NCI-H187 (cell line): ENCODE data around the gene ENO3.

ENCODE experiments used
- DNase-seq, 2 experiments: peaks; one replicate each; lab custom pipeline; 2025; lab: John Stamatoyannopoulos, UW

ENO3 gene

DNA sequence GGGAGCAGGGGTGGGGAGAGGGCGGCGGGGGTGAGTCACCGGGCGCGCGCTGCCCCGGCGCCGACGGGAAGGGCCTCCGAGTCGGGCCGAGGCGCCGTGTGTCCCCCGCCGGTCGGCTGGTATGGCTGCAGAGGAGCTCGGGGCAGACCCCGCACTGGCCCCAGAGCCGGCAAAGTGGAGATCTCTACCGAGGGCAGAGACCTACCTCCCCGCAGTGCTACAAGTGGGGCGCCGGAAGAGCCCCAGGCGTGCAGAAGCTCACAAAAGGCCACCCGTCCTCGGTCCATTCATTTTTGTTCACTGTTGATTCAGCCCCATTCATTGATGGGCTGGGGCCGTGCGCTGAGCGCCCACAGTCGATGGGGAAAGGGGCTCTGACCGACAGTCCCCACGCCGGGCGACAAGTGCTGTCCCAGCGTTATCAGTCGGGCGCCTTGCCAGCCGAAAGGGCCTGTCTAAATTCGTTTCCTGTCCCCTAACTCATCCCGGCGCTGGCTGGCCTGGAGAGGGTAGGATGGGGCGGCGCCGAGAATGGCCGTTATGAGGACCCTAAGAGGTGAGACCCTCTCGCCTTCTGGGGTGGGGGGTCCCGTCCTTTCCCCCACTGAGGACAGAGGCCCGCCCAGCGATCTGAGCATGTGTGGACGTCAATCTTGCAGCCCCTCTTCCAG is 709 bp upstream of the ENO3 start:
- no peak for DNase-seq

DNA sequence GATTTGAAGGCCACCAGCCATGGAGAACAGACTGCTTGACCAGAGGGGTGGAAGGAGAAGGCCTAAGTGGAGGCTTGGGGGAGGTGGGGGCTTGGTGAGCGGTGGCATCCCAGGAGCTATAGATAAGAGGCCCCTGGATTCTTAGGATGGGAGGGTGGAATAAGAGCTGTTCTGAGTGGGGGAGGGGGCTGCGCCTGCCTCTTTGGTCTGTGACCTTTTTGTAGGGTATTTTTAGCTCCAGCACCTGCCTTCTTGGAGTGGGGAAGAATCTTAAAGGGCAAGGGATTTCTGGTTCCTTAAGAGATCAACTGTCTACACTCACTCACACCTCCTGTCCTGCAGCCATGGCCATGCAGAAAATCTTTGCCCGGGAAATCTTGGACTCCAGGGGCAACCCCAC is 567 bp downstream of the ENO3 start:
- no peak for DNase-seq

DNA sequence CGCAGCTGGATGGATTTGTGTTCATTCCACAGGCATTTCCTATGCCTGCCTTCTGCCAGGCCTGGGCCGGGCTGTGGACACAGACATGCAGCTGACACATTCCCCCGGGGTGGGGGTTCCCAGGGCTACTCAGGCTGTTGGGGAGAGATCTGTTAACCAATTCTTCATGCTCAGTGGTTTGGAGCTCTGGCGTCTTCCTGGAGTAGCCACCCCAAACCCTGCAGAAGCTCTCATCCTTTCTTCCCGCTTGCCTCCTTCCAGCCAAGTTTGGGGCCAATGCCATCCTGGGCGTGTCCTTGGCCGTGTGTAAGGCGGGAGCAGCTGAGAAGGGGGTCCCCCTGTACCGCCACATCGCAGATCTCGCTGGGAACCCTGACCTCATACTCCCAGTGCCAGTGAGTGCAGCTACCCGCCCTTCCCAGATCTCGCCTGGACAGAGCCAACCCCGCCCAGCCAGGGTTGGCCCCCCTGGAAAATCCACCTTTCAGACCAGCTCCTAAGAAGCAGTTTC is 2.6 kb downstream of the ENO3 start:
- DNase-seq, result no peak

DNA sequence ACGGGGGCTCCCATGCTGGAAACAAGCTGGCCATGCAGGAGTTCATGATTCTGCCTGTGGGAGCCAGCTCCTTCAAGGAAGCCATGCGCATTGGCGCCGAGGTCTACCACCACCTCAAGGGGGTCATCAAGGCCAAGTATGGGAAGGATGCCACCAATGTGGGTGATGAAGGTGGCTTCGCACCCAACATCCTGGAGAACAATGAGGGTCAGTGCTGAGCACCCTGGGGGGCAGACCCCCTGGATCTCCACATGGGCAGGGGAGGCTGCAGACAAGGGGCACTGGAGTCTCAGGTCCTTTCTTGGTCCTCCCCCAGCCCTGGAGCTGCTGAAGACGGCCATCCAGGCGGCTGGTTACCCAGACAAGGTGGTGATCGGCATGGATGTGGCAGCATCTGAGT is 4.2 kb downstream of the ENO3 start:
- no peak for DNase-seq

DNA sequence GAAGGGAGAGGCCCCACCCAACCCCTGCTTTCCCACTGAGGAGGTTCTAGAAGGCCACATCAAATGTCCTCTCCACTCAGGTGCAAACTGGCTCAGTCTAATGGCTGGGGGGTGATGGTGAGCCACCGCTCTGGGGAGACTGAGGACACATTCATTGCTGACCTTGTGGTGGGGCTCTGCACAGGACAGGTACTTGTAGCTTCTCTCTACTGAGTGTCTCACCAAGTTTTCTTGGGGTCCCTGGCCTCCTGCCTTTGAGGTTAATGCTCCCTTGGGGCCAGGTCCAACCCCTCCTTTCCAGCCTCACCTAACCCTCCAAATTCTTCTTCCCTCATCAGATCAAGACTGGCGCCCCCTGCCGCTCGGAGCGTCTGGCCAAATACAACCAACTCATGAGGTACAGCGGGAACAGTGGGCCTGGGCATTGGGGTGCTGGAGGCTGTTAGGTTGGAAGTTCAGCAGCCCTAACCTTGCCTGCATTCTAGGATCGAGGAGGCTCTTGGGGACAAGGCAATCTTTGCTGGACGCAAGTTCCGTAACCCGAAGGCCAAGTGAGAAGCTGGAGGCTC is 5.7 kb downstream of the ENO3 start:
- no peak for DNase-seq

DNA sequence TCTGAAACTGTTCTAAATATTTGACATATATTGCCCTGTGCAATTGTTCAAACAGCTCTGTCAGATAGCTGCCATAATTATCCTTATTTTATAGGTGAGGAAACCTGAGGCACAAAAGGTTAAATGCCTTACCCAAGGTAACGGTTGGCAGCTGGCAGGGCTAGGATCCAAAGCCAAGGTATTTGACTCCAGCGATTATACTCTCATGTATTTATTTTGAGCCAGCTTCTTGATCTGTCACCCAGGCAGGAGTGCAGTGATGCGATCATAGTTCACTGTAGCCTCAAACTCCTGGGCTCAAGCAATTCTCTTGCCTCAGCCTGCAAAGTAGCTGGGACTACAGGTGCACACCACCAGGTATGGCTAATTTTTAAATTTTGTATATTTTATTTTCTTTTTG is 7.2 kb downstream of the ENO3 start:
- no peak for DNase-seq

DNA sequence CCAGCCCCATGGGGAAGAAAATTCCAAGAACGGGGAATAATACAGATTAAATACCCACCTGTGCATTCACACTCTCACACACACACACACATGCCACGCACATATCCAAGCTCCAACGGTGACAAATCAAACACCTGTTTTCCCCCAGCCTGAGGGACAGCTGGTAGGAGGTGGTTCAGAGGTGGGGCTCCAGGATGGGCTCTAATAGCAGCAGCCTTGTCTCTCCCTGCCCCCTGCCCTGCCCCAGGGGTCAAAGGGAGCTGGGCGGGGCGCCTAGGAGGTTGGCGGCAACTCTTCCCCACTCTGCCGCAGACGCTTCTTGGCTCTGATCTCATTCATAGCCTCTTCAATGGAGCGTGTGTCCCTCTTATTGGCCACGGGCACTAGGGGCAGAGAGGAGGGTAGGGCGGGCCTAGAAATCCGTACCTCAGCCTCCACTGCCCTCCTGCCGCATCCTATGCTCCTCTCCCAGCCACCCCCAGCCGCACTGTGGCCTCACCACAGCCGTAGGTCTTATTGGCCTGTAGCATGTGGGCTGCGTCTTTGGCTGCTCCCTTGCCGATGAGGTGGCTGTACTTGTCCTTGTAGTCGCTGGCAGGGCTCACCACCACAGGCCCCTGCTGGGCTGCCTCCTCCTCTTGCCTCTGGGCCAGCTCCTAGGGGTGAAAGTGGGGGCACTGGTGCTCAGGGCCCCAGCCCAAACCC is 8.5 kb downstream of the ENO3 start:
- no peak for DNase-seq

DNA sequence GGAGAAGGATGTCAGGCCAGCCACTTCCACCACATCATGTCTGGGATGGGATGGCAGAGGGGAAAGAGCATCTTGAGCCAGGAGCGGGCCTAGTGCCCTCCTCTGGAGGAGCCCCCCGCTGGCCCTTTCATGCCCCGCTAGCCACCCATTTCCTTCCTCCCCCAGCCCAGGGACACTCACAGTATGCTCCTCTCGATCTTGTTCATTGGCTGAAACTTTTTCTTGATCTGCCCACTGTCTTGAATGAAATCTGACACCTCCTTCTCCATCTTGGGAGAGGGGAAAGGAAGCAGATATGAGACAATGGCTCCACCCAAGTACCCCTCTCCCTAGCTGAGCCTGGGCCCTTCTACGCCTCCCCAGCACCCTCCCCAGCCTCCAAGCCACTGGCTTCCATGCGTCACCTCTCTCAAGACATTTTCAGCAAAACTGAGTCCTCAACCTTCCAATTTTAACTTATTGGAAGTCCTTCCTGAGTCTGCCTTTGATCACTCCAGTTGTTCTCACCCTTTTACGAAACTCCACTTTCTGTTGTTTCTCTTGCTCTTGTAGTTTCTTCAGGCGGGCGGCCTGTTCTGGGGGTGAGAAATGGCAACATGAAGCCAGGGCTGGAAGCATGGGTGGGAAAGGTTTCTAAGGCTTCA is 9.5 kb downstream of the ENO3 start:
- no peak for DNase-seq

DNA sequence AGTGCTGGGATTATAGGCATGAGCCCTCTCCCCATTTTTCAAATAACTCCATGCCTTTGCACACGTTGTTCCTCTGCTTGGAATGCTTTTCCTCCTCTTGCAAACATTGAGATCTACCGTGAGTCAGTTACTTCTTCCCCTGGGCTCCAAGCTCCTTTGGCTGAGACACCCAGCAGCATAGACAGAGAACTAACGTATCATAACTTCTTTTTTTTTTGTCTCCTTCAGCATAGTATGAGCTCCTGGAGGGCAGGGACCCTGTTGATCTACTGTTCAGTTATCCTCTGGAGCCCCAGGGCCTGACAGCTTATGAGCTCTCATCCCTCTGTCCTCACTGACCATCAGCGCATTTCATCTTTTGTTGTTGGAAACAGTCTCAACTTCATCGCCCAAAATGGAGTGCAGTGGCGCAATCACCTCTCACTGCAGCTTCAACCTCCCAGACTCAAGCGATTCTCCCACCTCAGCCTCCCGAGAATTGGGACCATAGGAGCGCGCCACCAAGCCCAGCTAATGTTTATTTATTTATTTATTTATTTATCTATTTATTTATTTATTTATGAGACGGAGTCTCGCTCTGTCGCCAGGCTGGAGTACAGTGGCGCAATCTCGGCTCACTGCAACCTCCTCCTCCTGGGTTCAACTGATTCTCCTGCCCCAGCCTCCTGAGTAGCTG is 14.5 kb downstream of the ENO3 start:
- DNase-seq, result no peak

DNA sequence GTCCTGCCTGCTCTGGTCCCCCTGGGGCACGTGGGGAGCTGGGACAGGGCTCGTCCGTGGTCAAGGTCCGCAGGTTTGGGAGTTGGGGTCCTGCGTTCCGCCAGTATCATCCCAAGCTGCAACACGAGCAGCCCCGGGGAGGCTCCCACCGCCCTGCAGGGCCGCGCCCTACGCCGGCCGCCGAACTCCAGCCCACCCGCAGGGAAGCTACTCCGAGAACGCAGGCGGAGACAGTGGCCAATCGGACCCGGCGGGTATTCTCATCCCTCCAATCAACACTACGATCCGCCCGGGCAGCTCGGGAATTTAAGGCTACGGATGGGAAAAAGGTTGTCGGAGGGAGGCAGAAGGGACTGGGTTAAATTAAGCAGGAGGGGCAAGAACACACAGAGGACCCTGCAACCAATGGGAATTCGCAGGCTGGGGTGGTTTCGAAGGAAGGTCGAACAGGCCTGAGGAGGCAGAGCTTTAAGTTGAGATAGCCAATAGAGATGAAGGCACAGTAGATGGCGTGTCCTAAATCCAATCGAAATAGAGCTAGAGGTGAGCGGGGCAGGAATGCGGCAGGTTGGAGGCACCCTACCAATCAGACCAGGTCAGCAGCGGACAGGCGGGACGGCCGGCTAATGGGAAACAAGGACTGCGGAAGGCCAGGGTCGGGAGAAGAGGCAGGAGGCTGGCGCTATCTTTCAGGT is 16.1 kb downstream of the ENO3 start:
- peak; percentile 88 to 89 for DNase-seq

DNA sequence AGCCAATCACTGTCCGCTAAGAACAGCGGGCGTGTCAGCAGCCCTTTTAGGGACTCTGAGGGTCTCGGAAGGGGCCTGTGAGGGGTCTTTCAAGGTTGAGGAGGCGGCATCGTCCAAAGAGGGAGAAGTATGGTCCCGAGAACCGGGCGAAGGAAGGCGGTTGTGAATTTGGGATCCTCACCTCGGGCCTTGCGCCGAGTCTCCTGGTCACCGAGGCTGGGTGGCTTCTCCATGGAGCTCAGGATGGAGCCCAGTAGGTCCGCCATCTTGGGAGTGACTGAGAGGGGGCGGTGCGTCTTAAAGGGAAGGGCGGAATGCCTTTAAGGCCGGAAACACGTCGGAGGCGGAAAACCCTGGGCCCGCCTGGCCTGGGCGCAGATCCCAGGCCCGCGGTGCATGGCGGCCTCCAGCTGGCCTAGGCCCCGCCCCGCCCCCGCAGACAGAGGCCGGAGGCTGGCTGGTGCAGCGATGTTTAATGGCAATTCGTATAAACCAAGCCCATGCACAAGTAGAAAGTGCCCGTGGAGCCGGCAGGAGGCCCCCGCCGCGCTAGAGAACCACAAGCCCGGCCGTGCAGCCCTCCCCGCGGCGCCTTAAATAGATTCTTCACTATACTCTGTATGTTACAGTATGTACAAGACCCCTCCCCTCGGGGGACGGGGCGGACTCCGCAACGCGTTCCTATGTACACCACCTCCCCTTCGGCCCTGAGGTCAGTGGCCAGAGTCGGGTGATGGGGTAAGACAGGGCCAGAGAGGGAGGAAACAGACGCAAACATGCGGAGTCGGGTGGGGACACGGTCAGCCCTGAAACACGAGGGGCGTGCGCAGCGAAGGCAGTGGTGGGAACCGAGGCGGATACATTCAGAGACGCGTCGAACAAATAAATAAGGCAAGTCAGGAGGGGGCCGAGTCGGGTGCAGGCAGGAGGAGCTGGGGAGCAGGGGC is 16.9 kb downstream of the ENO3 start, which contains the start of gene SPAG7:
TSS of gene SPAG7 (minus strand) at position 279 of the 947 bp plus-strand sequence. CDS start at position 266, 13 bp downstream.
- DNase-seq, result peak; percentile 76 to 88

DNA sequence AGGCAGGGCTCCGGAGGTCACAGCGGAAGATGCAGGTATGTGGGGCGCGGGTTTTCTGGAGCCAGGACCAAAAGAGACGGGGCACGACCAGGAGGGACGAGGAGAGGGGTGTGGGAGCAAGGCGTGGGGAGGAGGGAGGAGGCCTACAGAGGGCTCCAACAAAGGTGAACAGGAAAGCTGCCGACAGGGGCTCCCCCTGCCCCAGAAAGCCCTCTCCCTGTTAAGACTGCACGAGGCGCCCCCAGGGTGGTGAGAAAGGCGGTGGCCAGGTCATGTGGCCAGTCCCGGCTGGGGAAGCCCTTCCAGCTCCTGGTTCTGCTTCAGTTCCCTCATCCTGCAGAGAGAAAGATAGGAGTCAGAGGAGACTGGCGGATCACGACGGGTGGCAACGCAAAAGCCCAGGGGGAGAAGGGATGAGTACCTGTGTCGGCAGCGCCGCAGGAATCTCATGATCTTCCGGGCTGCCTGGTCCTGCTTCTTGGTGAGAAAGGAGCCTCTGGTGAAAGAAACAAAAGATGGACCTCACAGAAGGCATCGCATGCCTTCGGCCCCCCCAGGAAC is 17.6 kb downstream of the ENO3 start:
- no peak for DNase-seq

DNA sequence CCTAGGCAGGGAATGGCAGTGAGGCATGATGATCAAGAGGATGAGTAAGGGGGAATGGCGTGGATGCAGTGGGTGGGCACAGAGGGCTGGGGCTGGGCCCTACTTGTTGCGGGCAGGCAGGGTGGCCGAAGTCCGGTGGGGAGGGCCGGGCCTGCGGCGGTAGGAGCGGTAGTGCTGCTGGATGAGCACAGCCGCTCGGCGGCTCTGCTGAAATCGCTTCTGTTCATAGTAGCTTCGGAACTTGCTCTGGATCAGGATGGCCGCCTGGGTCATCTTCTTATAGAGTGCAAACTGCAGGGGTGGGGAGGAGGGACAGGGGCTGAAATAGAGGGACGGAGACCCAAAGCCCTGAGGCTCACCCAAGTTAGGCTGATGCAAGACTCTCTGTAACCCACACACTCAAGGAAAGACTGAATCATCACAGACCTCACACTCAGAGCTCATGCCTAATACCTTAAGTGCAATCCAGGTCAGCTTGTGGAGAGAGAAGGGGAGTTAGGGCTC is 18.2 kb downstream of the ENO3 start:
- no peak for DNase-seq

DNA sequence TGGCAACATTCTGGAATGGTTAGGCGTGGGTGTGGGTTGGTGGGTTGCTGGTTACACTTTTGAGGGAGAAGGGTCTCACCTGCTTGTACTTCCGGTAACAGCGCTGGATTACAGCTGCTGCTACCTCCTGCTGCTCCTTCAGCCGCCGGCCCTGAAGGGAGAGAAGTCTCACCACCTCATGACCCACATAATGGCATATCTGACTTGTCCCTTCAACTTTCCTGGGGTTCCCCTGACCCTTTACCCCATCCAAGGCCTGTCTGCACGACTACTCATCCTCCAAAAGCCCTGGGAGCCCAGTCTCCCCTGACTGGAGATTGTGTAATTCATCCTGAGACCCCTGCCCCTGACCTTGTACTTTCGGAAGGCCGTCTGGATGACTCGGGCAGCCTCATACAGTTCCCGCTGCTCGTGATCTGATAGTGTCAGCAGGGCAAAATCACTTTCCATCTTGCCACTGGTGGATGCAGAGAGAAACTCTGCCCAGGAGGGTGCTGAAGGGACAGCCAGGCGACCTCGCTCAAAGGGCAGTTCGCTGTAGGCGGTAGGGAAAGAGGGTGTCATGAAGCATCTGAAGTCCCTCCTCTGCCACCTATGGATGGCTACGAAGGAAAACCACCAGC is 18.7 kb downstream of the ENO3 start:
- DNase-seq, result no peak

DNA sequence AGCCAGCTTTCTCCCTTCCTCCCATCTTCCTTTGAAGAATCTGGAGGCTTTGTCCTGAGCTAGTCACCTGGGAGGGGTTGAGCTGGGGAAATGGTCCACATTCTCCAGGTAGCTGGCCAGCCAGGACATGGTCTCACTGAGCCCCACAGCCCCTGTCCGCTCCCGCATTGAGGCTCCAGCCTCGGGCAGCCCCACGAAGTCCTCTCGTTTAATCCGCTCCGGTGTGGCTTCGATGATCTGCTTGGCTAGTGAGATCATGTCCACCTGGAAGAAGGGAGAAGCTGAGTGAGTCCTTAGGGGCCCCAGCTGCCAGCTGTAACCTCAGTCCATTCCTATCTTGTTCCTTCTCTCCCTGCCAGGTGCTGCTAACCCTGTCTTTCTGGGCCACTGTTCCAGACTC is 19.4 kb downstream of the ENO3 start:
- DNase-seq, result no peak

DNA sequence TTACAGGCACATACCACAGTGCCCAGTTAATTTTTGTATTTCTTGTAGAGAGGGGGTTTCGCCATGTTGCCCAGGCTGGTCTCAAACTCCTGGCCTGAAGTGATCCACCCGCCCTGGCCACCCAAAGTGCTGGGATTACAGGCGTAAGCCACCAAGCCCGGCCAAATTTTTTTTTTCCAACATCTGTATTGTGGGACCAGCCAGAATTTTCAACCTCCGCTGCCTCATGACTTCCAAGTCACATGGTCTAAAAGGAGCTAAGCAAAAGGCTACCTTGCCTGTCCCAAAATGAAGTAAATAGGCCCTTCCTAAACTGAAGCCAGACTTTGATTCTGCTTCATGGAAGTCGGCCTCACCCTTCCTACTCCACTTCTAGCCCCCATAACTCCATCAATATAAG is 20.9 kb downstream of the ENO3 start:
- DNase-seq, result no peak

DNA sequence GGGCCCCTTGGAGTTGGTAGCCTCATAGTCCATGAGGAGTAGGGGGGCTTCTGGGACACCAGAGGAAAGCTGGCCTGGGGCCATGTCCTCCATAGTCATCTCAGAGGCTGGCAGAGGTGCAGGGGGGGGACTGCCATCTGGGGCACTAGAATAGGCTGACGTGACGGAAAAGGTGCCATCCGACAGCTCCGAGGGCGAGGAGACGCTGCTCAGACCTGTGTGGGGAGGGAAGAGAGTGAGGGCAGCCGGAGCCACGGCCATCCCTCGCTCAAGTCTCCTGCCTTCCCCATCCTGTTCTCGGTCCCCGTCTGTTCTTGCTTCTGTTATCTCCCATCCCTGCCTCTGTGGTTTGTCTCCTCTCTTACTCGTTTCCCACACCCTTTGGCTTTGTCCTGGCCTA is 21.4 kb downstream of the ENO3 start:
- no peak for DNase-seq

DNA sequence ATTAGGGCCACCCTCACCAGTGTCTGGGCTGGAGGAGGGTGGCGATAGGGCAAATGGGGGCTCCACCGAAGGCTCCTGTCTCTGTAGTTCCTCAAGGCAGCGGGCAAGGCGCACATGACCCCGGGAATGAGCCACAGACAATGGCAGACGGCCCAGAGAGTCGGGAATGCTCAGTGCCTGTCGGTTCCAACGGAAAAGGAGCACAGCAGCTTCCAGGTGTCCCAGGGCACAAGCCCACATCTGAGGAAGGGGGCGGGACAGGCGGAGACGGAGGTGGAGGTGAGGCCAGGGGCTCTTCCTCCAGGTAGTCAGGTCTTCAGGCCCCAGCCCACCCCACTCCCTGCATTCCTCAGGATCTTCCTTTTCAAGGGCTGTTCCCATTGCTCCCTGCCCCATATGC is 21.8 kb downstream of the ENO3 start:
- no peak for DNase-seq
